Measurements from ENCODE around the gene ERP44.
A peak's percentile ranks its signal among the peaks of the same experiment; 100 is the strongest.
"Not testable (repeated sequence)": the region's sequence is repeated elsewhere in the genome, so short reads cannot be mapped to it uniquely, and the experiment has no call there.

Gene ERP44

DNA sequence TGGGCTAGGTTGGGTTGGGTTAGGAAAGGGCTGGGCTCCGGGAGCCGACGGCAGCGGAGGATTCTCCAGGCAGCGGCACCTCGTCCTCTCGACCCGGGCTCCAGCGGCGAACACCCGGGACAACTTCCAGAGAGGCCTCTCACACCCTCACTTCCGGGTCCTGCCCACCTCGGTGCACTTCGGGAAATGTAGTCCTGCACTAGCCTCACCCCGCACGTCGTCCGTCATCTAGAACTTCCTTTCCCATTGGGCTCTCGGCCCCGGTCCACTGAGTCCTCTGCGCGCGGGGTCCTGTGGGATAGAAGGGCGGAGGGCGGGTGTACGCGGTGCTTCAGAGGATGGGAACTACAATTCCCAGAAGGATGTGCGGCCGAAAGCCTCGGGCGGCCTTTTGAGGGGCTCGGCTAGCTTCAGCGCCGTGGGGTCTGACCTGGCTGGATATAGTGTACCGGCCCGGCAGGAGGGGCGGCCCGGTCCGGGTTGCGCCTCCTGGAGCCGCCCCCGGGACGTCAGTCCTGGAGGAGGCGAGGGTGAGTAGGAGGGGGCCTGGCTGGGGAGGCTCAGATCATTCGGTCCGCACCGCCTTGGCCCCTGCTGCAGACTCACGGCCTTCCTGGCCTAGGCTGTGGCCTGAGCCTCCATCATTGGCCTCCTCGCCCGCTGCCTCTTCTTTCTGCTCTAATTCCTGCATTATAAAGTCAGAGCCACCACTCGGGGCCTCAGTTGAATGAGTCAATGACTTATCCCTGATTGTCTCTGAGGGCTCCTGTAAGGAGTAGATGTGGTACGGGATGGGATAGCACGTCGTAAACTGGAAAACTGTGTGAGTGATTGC lies at the start of gene ERP44, which contains the start of gene INVS:
TSS of gene ERP44 (minus strand) at position 114 of the 835 bp plus-strand sequence. CDS start 160 bp downstream, outside the sequence.
TSS of gene INVS (plus strand) at position 357 of the 835 bp plus-strand sequence. CDS start 5,279 bp downstream, outside the sequence.
- H3K4me2 ChIP-seq, result peak within 1 kb of the TSS; percentile 86 to 98 (median 94)
- TF ChIP-seq Cebpa-rat (IDR thresholded peaks at IDR 0.05), result no peak
- no peaks in the 10 kb centered on the region for H3K9me3 ChIP-seq (replicated peaks in 1 of 11)
- H3K9ac ChIP-seq, result peak within 1 kb of the TSS; percentile 84 to 98 (median 93)
- no peaks in the 10 kb centered on the region for H3K27me3 ChIP-seq
- H4K20me1 ChIP-seq, result peaks cover 26 to 46% (median 40%) of the 10 kb centered on the region in 11 experiments; a peak in 20 of 22 replicates
- H3K36me3 ChIP-seq, result peaks cover 8 to 22% (median 14%) of the 10 kb centered on the region in 11 experiments; a peak in 21 of 22 replicates
- peaks cover 14 to 41% (median 25%) of the 10 kb centered on the region in 10 experiments for H3K4me1 ChIP-seq
- peak within 1 kb of the TSS; percentile 83 to 97 (median 91) for H3K27ac ChIP-seq
- H3K4me3 ChIP-seq, result peak within 1 kb of the TSS; percentile 76 to 99 (median 94)

DNA sequence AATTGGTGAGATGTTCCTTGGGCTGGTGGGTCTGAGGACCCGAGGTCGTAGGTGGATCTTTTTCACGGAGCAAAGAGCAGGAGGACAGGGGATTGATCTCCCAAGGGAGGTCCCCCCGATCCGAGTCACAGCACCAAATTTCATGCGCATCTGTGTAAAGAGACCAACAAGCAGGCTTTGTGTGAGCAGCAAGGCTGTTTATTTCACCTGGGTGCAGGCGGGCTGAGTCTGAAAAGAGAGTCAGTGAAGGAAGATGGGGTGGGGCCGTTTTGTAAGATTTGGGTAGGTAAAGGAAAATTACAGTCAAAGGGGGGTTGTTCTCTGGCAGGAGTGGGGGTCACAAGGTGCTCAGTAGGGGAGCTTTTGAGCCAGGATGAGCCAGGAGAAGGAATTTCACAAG lies 47.2 kb upstream of the ERP44 start:
- H3K9me3 ChIP-seq (replicated peaks in 1 of 11); H3K4me3 ChIP-seq; H3K9ac ChIP-seq; H3K27ac ChIP-seq; H3K36me3 ChIP-seq; H3K4me2 ChIP-seq; H3K4me1 ChIP-seq; H3K27me3 ChIP-seq; H4K20me1 ChIP-seq: not testable (repeated sequence)

DNA sequence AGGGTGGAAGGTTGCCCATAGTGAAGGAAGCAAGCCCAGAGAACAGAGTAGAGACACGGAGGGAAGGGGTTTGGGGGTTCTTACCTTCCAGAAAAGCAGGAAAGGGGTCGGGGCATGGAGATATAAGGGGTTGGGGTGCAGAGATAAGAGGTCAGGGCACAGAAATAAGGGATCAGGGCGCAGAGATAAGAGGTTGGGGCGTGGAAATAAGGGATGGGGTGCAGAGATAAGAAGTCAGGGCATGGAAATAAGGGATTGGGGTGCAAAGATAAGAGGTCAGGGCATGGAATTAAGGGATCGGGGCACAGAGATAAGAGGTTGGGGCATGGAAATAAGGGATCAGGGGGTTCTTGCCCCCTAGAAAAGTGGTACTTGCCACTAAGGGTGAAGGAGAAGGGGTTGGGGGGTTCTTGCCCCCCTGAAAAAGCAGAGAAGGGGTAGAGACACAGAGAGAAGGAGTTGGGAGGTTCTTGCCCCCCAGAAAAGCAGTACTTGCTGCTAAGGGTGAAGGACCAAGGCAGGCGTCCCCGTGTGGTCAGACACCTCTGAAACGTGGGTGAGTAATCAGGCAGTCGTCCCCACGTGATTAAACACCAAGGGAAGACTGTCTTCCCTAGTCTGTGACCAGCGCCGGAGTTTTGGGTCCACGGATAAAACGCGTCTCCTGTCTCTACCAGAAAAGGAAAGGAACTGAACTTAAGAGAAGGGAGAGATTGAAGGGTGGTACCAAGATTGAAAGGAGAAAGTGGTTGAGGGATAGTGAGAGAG lies 46.6 kb upstream of the ERP44 start:
- not testable (repeated sequence) for H3K4me1 ChIP-seq; H3K4me3 ChIP-seq; H4K20me1 ChIP-seq; H3K9me3 ChIP-seq (replicated peaks in 1 of 11); H3K36me3 ChIP-seq; H3K4me2 ChIP-seq; H3K27ac ChIP-seq; H3K27me3 ChIP-seq; H3K9ac ChIP-seq

DNA sequence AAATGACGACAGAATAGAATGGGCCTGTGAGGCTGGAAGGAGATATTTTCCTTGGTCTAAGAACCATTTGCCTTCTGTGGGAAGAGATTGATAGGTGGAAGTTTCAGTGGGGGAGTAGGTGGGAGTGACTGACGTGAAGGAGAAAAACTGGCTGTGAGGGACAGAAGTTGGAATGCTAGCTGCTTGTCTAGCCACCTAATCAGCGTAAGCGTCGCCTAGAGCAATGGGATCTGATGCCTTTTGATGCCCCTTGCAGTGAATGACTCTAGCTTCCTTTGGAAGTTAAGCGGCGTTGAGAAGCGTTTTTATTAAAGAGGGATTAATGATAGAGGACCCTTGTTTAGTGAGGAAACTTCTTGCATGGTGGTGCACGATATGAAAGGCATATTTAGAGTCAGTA lies 43.1 kb upstream of the ERP44 start:
- H3K9ac ChIP-seq; H3K4me3 ChIP-seq; H3K27ac ChIP-seq; H3K27me3 ChIP-seq; H3K4me2 ChIP-seq; H3K9me3 ChIP-seq (replicated peaks in 1 of 11); H4K20me1 ChIP-seq; H3K36me3 ChIP-seq; H3K4me1 ChIP-seq: not testable (repeated sequence)

DNA sequence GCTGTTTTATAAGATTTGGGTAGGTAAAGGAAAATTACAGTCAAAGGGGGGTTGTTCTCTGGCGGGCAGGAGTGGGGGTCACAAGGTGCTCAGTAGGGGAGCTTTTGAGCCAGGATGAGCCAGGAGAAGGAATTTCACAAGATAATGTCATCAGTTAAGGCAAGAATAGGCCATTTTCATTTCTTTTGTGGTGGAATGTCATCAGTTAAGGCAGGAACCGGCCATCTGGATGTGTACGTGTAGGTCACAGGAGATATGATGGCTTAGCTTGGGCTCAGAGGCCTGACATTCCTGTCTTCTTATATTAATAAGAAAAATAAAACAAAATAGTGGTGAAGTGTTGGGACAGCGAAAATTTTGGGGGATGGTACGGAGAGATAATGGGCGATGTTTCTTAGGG lies 41.5 kb upstream of the ERP44 start:
- H3K4me2 ChIP-seq; H3K27me3 ChIP-seq; H4K20me1 ChIP-seq; H3K36me3 ChIP-seq; H3K9ac ChIP-seq; H3K27ac ChIP-seq; H3K9me3 ChIP-seq (replicated peaks in 1 of 11); H3K4me1 ChIP-seq; H3K4me3 ChIP-seq: not testable (repeated sequence)

GRCh38 chr9:100136799-100137198 lies 38.0 kb upstream of the ERP44 start:
- not testable (repeated sequence) for H3K4me3 ChIP-seq; H3K27me3 ChIP-seq; H3K27ac ChIP-seq; H3K4me2 ChIP-seq; H3K4me1 ChIP-seq; H3K9me3 ChIP-seq (replicated peaks in 1 of 11); H3K9ac ChIP-seq; H4K20me1 ChIP-seq
- H3K36me3 ChIP-seq, result peaks cover 2 to 22% (median 12%) of the 10 kb centered on the region in 11 experiments; a peak in 18 of 22 replicates

DNA sequence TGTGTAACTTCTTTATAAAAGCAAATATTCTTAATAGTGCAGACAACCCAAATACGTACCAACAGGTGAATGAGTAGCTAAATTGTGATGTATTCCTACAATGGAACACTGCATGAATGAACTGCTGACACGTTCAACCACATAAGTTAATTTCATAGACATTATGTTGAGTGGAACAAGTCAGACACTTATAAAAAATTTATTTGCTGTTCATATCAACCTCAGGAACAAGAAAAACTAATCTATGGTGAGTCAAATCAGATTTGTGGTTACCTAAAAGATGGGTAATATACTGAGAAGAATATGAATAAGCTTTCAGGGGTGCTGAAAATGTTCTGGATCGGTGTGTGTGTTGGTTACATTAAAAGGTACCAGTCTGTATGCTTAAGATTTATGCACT lies 35.9 kb upstream of the ERP44 start:
- Histone ChIP-seq H3K9ac (no peak overlapping the region), H3K9me3 (replicated peaks in 1 of 11) (no peaks in the 10 kb centered on the region), H3K4me1 (no peaks in the 10 kb centered on the region), H3K27me3 (no peaks in the 10 kb centered on the region), H3K27ac (no peak overlapping the region), H3K4me2 (no peak overlapping the region), H4K20me1 (peaks cover 0 to 5% (median 0%) of the 10 kb centered on the region in 11 experiments; a peak in 2 of 22 replicates), H3K4me3 (no peak overlapping the region), H3K36me3 (peaks cover 8 to 40% (median 20%) of the 10 kb centered on the region in 11 experiments; a peak in 20 of 22 replicates)
- no peak for TF ChIP-seq Cebpa-rat (IDR thresholded peaks at IDR 0.05)

- Histone ChIP-seq H3K27ac (no peak overlapping the region), H3K4me3 (no peak overlapping the region), H3K27me3 (no peaks in the 10 kb centered on the region), H3K4me1 (no peaks in the 10 kb centered on the region), H4K20me1 (peaks cover 0 to 2% (median 0%) of the 10 kb centered on the region in 11 experiments; a peak in 1 of 22 replicates), H3K4me2 (no peak overlapping the region), H3K9ac (no peak overlapping the region), H3K9me3 (replicated peaks in 1 of 11) (no peaks in the 10 kb centered on the region), H3K36me3 (peaks cover 25 to 65% (median 34%) of the 10 kb centered on the region in 11 experiments)
- no peak for TF ChIP-seq Cebpa-rat (IDR thresholded peaks at IDR 0.05)
Measured at GRCh38 chr9:100131875-100132430, 33.2 kb upstream of the ERP44 start.

GRCh38 chr9:100131216-100131615 lies 32.4 kb upstream of the ERP44 start:
- Histone ChIP-seq H3K9me3 (replicated peaks in 1 of 11) (no peaks in the 10 kb centered on the region), H3K4me2 (no peak overlapping the region), H3K4me3 (no peak overlapping the region), H3K36me3 (peaks cover 33 to 72% (median 42%) of the 10 kb centered on the region in 11 experiments), H3K27me3 (no peaks in the 10 kb centered on the region), H3K9ac (no peak overlapping the region), H4K20me1 (no peaks in the 10 kb centered on the region), H3K4me1 (no peaks in the 10 kb centered on the region), H3K27ac (no peak overlapping the region)
- TF ChIP-seq Cebpa-rat (IDR thresholded peaks at IDR 0.05), result no peak

Measured in BLaER1 treated with 17β-estradiol and CSF1 and Interleukin-3, amounts not matched to agents 10 nM and 100 nM (cell line).